ENCODE measurements around the gene MYO1B. TPM values are rescaled to one million over a fixed set of nuclear protein-coding genes. Genes with fewer than 3 reads are reported as not detected.

MYO1B gene
- total and polyA plus RNA-seq, 2 of the 8 experiments (the other 6 are each of a cell fraction or from before 2014, with no cell fraction given) = 15.5 to 61.2 TPM

- H2BK5ac ChIP-seq (ENCODE audit: low read depth, low read length) = no peak overlapping the region
- H2BK12ac ChIP-seq (ENCODE audit: low read depth, low read length) = no peak overlapping the region
- H2BK20ac ChIP-seq (ENCODE audit: low read length) = no peak overlapping the region
- peaks cover 4 to 72% of the 10 kb centered on the region in 2 experiments; a peak in 3 of 4 replicates for H3K79me2 ChIP-seq (ENCODE audit: control insufficient read depth in 1 of 2, insufficient read depth in 2 of 2, low read length in 2 of 2)
- no peak overlapping the region for H4K8ac ChIP-seq (ENCODE audit: extremely low read depth, insufficient read depth, low read length)
- H3K56ac ChIP-seq (replicated peaks; ENCODE audit: insufficient read length, low read depth, low read length) = no peak overlapping the region
- H4K20me1 ChIP-seq (replicated peaks in 1 of 2; ENCODE audit: control insufficient read depth in 1 of 2, insufficient read depth in 2 of 2, low read length in 2 of 2) = peaks cover 0 to 6% of the 10 kb centered on the region in 2 experiments
- H3K14ac ChIP-seq (ENCODE audit: insufficient read length) = no peak overlapping the region
- no peaks in the 10 kb centered on the region for H3K27me3 ChIP-seq (replicated peaks in 1 of 4; ENCODE audit: control insufficient read depth in 3 of 4, extremely low read depth in 1 of 4, insufficient read depth in 3 of 4, low read length in 3 of 4)
- FAIRE-seq (no peak), DNase-seq (ENCODE audit: low read depth in 1 of 2, low spot score in 2 of 2) (no peak)
- no peak overlapping the region for H4K91ac ChIP-seq (replicated peaks; ENCODE audit: insufficient read length, low read length)
- peaks cover 2% of the 10 kb centered on the region; the same call in 1 of the 2 replicates for H3K23me2 ChIP-seq (ENCODE audit: low read depth, low read length)
- H3K4me2 ChIP-seq (ENCODE audit: insufficient read depth in 1 of 2, low read depth in 2 of 2, low read length in 2 of 2) = no peak overlapping the region
- peaks cover 0 to 8% (median 4%) of the 10 kb centered on the region in 4 experiments; a peak in 2 of 7 replicates for H3K4me1 ChIP-seq (replicated peaks in 1 of 4; ENCODE audit: control insufficient read depth in 3 of 4, insufficient read depth in 4 of 4, low read length in 3 of 4)
- no peak overlapping the region for H3K27ac ChIP-seq (ENCODE audit: low read depth, low read length)
- no peak overlapping the region for H3K4ac ChIP-seq (replicated peaks; ENCODE audit: insufficient read length, low read depth, low read length)
- no peak overlapping the region for H2AK5ac ChIP-seq (ENCODE audit: low read depth, low read length)
- WGBS, 2 experiments (ENCODE audit: extremely low coverage in 1 of 2, insufficient coverage in 1 of 2, insufficient read length in 1 of 2, insufficient replicate concordance in 2 of 2, low coverage in 1 of 2, low lambda C conversion rate in 2 of 2, missing lambda C conversion rate in 1 of 2) = 91% methylated on average over 3 of the region's 3 CpGs; no CpG with 5 or more reads in 1 of the 2 experiments
- H2AFZ ChIP-seq (ENCODE audit: low read length) = no peak overlapping the region
- H3K4me3 ChIP-seq (ENCODE audit: extremely low read depth in 1 of 4, insufficient read depth in 2 of 4, low read depth in 3 of 4, low read length in 4 of 4) = no peak overlapping the region
- H3K36me3 ChIP-seq (ENCODE audit: control insufficient read depth in 2 of 4, insufficient read depth in 4 of 4, low read length in 3 of 4) = no peaks in the 10 kb centered on the region
- H3K18ac ChIP-seq (ENCODE audit: extremely low read depth, low read length) = no peak overlapping the region
- H2BK120ac ChIP-seq (replicated peaks; ENCODE audit: low read depth, low read length) = no peak overlapping the region
- H4K5ac ChIP-seq (ENCODE audit: insufficient read length, low read depth, low read length) = no peak overlapping the region
- ChIA-PET POLR2A (ENCODE audit: partially characterized antibody) (no interaction called here), CTCF (ENCODE audit: partially characterized antibody) (interaction anchor here (1.4 kb wide), 1 partner anchor 57 kb away, joined by 3 read pairs; no protein-coding TSS in a partner anchor)
- H3K79me1 ChIP-seq (ENCODE audit: low read depth, low read length) = peaks cover 7% of the 10 kb centered on the region; the same call in 1 of the 2 replicates
- H3K23ac ChIP-seq (ENCODE audit: insufficient read length) = no peak overlapping the region
- TF ChIP-seq RAD21 (IDR thresholded peaks at IDR 0.05 in 1 of 2, conservative IDR thresholded peaks at IDR 0.05 in 1 of 2; ENCODE audit: low read depth in 2 of 2, low read length in 2 of 2) = no peak
- no peak for TF ChIP-seq PHF8 (conservative IDR thresholded peaks at IDR 0.05; ENCODE audit: low read depth, low read length)
- no peak for TF ChIP-seq EGR1 (IDR thresholded peaks at IDR 0.05; ENCODE audit: borderline replicate concordance, low read depth, low read length)
- TF ChIP-seq ASH2L (IDR thresholded peaks at IDR 0.05; ENCODE audit: low read length) = no peak
- no peak for TF ChIP-seq RFX5 (IDR thresholded peaks at IDR 0.05; ENCODE audit: borderline replicate concordance, low read depth, low read length)
- TF ChIP-seq RNF2 (IDR thresholded peaks at IDR 0.05; ENCODE audit: borderline replicate concordance, low read depth, low read length, missing control alignments, poor library complexity, severe bottlenecking) = no peak
- TF ChIP-seq SRF (IDR thresholded peaks at IDR 0.05; ENCODE audit: low read depth, low read length) = no peak
- H3K9me3 ChIP-seq (ENCODE audit: insufficient read depth in 2 of 2, low read depth in 1 of 2, low read length in 1 of 2) = no peaks in the 10 kb centered on the region
- no peak overlapping the region for H2BK15ac ChIP-seq (ENCODE audit: low read length)
- H3K9ac ChIP-seq (replicated peaks in 1 of 4; ENCODE audit: extremely low read depth in 1 of 4, low read depth in 3 of 4, low read length in 3 of 4) = no peak overlapping the region
Measured at GRCh38 chr2:191312163-191312562, 67.0 kb downstream of the MYO1B start.

Data from H1 (cell line).